Thyroid gland (tissue), 4 donors: ENCODE results near the gene PAWR.

Source experiments
- POLR2A ChIP-seq, 2 donors: fragments of 450-650 bp; IDR thresholded peaks; one replicate each; pipeline ENCODE4 v1.6.1; 2017; ENCODE audit warnings: antibody characterized with exemption in 2 of 2, mild to moderate bottlenecking in 2 of 2, moderate library complexity in 1 of 2
- TF ChIP-seq, protein P1 (sequence below), 6 experiments: fragments of 200-600 bp in 3 of 6; fragments of 450-650 bp in 3 of 6; sonication (generic) in 3 of 6; IDR thresholded peaks; one replicate each; pipeline ENCODE4 v1.5.1; 2016 to 2019; ENCODE audit warnings: antibody characterized with exemption in 6 of 6, mild to moderate bottlenecking in 2 of 6, inconsistent platforms in 1 of 6, moderate library complexity in 1 of 6

DNA sequence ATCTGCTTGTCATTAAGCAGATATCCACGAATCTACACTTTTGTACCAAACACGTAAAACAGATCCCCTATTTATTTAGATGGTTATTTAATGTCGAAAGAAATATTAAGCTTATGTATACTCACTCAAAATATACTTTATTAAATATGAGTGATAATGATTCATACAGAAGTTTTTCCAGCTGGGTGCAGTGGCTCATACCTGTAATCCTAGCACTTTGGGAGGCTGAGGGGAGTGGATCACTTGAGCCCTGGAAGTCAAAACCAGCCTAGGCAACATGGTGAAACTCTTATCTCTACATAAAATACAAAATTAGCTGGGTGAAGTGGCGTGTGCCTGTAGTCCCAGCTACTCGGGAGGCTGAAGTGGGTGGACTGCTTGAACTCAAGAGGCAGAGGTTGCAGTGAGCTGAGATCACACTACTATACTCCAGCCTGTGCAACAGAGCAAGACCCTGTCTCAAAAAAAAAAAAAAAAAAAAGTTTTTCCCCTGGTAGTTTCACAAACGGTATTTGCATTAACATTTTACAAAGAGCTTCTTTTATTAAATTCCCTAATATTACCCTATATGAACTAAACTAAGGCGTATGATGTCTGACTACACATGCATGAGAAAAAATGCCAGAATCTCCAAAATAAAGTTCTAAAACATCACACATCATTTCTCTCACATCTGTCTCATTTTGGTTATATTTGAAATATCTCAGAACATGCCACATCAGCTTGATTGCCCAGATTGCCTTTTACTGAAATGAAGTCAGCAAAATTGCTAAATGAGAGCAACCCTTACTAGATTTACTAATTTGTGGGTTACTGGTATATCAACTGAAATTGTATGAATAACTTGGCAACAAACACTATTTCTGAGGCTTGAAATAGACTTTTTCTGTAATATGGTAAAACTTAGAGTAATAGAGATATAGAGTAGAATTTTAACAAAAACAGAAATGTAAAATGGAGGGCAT is 74.9 kb downstream of the PAWR start:
- no peak for TF ChIP-seq POLR2A (IDR thresholded peaks at IDR 0.05)
- TF ChIP-seq, protein P1, sequence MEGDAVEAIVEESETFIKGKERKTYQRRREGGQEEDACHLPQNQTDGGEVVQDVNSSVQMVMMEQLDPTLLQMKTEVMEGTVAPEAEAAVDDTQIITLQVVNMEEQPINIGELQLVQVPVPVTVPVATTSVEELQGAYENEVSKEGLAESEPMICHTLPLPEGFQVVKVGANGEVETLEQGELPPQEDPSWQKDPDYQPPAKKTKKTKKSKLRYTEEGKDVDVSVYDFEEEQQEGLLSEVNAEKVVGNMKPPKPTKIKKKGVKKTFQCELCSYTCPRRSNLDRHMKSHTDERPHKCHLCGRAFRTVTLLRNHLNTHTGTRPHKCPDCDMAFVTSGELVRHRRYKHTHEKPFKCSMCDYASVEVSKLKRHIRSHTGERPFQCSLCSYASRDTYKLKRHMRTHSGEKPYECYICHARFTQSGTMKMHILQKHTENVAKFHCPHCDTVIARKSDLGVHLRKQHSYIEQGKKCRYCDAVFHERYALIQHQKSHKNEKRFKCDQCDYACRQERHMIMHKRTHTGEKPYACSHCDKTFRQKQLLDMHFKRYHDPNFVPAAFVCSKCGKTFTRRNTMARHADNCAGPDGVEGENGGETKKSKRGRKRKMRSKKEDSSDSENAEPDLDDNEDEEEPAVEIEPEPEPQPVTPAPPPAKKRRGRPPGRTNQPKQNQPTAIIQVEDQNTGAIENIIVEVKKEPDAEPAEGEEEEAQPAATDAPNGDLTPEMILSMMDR (IDR thresholded peaks at IDR 0.05): no peak
